Measurements from ENCODE around the gene BEST1.
"Not testable (repeated sequence)": the region's sequence is repeated elsewhere in the genome, so short reads cannot be mapped to it uniquely, and the experiment has no call there.

Gene BEST1

DNA sequence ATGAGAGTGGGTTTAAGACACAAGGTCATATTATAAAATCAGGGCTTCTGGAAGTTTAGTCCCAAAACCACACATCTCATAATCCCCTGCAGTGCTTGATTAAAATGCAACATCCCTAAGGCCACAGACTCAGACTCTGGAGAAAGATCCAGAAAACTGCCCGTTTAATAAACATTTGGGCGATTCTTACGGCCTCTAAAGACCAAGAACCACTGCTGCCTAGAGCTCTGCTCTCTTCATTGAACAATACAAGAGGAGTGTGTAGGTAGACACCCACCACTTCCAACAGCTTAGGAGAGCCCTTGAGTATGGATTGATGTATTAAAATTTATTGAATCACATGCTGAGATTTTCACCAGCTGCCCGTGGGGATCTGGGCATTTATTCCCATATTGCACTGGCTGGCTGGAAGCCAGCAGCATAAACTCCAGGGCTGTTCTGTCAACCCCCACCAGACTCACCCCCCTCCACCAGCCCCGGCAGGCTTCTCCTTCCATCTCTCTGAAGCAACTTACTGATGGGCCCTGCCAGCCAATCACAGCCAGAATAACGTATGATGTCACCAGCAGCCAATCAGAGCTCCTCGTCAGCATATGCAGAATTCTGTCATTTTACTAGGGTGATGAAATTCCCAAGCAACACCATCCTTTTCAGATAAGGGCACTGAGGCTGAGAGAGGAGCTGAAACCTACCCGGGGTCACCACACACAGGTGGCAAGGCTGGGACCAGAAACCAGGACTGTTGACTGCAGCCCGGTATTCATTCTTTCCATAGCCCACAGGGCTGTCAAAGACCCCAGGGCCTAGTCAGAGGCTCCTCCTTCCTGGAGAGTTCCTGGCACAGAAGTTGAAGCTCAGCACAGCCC is 749 bp upstream of the BEST1 start:
- DNase-seq = peak; percentile 78

DNA sequence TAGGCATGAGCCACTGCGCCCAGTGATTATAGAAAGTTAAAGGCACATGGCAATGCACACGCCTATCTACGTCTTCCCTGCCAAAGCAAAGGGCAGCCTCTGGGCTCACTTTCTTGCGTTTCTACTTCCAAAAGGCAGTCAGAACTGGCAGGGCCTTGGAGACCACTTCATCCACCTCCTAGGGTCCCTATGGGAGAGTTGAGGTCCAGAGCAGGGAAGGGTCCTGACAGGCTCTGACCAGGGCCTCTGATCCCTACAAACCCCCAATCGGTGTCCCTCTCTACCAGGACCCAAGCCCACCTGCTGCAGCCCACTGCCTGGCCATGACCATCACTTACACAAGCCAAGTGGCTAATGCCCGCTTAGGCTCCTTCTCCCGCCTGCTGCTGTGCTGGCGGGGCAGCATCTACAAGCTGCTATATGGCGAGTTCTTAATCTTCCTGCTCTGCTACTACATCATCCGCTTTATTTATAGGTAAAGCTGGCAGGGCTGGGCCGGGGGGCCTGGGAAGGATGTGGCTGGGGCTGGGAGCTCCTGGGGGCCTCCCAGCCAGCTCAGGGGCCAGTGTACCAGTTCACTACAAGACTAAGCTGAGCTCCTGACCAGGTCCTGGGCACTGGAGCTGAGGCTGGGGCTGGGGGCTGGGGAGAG is 1.5 kb downstream of the BEST1 start:
- no peak for DNase-seq

DNA sequence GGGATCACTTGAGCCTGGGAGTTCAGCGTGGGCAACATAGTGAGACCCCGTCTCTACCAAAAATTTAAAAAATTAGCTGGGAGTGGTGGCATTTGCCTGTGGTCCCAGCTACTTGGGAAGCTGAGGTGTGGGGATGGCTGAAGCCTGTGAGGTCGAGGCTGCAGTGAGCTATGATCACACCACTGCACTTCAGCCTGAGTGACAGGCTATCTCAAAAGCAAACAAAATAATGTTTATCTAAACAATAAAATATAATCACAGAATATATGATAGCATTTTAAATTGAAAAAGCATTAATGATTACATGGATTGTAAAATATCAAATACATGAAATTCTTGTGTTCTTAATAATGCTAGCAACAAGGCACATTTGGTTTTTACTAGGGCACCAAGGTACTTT is 2.7 kb downstream of the BEST1 start:
- no peak for DNase-seq

DNA sequence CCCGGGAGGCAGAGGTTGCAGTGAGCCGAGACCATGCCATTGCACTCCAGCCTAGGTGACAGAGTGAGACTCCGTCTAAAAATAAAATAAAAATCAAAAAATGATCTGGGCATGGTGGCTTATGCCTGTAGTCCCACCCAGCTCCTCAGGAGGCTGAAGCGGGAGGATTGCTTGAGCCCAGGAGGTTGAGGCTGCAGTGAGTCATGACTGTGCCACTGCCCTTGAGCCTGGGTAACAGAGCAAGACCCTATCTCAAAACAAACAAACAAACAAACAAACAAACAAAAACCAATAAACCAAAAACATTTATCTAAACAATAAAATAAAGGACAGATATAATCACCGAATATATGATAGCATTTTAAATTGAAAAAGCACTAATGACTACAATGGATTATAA is 3.5 kb downstream of the BEST1 start:
- DNase-seq = not testable (repeated sequence)

DNA sequence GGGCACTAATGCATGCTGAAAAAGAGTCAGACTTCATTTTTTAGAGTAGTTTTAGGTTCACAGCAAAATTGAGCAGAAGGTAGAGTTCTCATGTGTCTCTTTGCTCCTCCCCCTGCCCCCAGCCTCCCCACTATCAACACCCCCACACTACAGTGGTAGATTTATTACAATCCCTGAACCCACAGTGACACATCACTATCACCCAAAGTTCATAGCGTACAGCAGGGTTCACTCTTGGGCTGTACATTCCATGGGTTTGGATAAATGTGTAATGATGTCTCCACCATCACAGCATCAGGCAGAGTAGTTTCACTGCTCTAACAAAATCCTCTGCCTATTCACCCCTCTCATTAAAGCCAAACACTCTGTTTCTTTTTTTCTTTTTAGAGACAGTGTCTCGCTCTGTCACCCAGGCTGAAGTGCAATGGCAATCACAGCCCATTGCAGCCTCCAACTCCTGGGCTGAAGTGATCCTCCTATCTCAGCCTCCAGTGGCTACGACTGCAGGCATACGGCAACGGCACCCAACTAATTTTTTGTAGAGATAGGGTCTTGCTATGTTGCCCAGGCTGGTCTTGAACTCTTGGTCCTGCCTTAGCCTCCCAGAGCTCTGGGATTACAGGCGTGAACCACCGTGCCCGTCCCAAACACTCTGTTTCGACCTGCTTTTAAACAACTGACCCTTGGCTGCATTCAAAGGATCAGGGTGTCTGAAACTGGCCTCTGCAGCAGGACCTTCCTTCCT is 4.1 kb downstream of the BEST1 start:
- no peak for DNase-seq

DNA sequence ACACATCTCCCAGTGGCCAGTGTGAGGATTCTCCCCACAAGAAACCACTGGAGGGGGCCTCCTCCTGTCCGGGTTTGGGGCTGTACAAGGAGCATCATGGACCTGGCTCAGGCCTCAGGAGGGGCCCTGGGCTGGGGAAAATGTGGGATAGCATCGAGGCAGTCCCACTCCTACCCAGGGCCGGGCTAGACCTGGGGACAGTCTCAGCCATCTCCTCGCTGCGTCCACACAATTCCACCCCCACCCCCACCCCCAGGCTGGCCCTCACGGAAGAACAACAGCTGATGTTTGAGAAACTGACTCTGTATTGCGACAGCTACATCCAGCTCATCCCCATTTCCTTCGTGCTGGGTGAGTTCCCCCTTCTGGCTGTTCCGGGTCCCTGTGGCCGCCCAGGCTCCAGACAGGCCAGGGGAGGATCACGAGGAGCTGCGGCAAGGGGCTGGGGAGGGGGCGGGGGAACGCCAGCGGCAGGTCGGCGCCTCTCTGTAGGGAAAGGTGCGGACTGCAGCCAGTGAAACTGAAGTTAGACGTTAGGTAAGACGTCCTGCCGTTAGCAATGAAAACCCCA is 4.8 kb downstream of the BEST1 start:
- no peak for DNase-seq

DNA sequence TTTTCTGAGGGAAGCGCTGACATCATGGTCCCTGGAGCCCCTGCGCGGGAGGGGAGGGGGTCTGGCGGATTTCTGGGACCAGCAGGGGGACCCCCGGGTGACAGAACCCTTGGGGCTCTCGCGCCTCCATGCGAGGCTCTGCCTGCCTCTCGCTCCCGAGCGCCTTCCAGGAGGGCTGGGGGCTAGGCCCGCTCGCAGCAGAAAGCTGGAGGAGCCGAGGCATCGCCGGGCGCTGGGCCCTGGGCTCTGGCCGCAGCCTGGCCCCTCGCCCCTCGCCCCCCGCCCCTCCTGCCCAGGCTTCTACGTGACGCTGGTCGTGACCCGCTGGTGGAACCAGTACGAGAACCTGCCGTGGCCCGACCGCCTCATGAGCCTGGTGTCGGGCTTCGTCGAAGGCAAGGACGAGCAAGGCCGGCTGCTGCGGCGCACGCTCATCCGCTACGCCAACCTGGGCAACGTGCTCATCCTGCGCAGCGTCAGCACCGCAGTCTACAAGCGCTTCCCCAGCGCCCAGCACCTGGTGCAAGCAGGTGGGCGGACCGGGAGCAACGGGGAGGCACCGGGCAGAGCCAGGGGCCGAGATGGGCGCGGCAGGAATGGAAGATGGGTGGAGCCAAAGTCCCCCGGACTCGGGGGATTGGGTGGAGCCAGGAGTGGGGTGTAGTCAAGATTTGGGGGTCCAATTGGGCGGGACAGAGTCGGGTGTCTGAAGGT is 5.4 kb downstream of the BEST1 start:
- no peak for DNase-seq

DNA sequence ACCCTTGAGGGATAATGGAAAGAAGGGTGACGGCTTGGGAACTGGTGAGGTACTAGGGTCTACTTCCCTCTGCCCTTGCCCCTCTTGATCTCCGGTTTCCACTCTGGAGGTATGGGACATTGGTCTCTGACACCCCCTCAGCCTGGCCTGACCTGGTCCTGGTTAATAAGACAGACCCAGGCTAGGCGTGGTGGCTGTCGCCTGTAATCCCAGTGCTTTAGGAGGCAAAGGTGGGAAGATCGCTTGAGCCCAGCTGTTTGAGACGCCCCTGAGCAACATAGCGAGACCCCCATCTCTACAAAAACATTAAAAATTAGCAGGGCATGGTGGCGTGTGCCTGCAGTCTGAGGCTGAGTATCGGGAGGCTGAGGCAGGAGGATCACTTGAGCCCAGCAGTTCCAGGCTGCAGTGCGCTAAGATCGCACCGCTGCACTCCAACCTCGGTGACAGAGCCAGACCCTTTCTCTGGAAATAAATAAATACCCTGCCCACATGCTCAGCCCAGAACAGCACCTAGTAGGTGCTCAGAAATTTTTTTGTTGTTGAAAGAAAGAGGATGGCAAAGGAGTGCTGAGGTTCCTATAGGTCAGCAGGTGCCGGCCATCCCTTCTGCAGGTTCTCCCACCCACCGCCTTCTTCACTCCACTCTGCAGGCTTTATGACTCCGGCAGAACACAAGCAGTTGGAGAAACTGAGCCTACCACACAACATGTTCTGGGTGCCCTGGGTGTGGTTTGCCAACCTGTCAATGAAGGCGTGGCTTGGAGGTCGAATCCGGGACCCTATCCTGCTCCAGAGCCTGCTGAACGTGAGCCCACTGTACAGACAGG is 6.3 kb downstream of the BEST1 start:
- no peak for DNase-seq

DNA sequence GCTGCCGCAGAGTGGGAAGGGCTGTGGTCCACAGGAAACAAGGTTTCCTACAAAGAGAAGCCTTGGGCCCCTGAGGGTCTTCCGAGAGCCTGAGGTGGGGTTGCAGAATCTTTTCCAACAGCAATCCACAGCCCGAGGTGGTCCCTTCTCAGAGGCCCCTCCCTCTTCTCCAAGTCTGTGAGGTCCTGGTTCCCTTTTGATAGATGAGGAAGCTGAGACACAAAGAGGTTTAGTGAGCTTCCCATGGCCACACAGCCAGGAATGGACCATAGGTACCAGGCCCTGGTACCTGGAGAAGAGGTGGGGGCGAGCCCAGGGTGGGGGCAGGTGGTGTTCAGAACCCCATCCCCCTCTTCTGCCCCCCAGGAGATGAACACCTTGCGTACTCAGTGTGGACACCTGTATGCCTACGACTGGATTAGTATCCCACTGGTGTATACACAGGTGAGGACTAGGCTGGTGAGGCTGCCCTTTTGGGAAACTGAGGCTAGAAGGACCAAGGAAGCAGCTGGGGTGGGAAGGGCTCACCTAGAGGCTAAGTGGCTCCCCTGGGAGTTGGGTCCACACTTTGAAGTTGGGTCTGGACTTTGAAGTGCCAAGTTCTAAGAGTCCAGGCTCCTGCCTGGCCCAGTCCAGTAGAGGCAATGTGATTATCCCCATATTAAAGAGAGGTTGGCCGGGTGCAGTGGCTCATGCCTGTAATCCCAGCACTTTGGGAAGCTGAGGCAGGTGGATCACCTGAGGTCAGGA is 7.0 kb downstream of the BEST1 start:
- DNase-seq = no peak

DNA sequence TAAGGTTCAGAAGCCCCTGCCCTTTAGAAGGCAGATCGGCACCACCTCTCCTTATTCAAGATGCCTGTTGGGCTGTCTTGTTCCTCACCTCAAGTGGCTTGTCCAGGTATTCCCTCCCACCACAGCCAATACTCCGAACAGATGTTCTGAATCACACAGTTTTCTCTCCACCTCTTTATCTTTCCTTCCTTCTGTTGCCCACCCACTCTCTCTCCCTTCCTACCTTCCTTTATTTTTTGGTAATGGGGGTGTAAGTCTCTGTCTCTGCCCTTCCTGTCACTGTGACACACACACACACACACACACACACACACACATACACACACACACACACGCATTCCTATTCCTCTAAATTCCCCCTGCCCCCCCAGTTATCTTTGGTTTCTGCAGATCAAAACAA is 8.4 kb downstream of the BEST1 start:
- no peak for DNase-seq

DNA sequence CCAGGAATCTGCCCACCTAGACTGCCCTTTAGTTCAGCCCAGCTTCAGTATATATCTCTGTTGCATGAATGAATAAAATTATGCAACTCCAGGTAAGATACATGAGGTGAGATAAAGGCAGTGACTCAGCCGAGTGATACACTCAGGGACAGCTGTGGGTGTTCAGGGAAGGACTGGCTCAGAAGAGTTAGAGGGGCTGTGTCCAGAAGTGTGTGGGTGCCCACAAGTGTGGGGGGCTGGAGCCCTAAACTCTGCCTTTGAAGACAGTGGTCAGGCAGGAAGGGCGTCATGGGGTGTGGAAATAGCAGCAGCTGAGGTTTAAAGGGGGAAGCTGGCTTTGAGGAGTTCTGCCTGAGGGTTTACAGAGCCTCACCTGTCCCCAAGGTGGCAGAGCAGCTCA is 9.0 kb downstream of the BEST1 start:
- DNase-seq = no peak

DNA sequence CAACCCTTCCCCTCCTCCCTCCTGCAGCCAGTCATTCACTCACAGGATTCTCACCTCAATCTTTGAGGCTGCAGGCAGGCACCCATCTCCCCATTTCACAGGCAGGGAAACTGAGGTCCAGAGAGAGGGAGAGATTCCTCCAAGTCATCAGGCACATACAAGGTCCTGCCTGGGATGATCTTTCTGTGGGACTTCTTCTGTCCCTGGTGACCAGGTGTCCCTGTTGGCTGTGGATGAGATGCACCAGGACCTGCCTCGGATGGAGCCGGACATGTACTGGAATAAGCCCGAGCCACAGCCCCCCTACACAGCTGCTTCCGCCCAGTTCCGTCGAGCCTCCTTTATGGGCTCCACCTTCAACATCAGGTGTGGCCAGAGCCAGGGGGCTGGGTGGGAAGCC is 9.5 kb downstream of the BEST1 start:
- DNase-seq = no peak

DNA sequence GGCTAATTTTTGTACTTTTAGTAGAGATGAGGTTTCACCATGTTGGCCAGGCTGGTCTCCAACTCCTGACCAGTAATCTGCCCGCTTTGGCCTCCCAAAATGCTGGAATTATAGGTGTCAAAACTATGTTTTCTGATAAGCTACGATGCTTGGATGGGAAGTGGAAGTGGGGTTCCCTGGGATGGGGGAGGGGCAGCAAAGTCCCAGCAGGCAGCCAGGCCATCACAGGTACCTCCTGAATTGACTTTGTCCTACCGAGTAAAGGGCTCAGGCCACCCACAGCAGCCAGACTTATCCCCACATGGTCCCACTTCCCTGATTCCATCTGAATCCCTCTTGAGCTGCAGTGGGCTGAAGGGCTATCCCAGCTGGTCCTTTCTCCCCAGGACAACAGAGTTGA is 10.4 kb downstream of the BEST1 start:
- DNase-seq = no peak

DNA sequence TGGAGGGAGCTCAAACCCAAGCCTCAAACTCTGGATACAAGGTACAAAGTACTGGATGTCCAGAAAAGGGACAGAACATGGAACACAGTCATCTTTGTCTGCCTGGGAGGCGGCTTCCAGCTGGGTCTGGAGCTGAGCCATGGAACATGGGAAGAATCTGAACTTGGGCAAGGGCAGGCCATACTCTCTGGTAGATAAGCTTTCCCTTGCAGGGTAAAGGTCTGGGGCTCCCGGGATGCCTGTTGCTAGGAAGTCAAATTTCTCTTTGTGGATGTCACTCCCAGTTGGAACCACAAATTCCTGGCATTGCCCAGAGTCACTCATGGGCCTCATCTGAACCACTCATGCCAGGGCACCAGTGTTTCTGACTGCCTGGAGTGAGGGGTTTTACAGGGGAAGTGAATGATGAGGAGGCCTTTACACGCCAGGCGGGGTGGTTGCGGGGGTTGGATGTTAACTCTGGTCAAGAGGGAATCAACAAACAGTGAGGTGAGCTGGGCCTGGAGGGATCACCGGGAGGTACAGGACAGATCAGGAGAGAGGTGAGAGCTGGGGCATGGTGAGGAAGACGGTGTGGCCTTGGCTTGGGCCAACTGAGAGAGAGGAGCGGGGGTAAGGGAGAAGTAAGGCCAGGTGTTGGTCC is 11.5 kb downstream of the BEST1 start:
- DNase-seq = no peak

DNA sequence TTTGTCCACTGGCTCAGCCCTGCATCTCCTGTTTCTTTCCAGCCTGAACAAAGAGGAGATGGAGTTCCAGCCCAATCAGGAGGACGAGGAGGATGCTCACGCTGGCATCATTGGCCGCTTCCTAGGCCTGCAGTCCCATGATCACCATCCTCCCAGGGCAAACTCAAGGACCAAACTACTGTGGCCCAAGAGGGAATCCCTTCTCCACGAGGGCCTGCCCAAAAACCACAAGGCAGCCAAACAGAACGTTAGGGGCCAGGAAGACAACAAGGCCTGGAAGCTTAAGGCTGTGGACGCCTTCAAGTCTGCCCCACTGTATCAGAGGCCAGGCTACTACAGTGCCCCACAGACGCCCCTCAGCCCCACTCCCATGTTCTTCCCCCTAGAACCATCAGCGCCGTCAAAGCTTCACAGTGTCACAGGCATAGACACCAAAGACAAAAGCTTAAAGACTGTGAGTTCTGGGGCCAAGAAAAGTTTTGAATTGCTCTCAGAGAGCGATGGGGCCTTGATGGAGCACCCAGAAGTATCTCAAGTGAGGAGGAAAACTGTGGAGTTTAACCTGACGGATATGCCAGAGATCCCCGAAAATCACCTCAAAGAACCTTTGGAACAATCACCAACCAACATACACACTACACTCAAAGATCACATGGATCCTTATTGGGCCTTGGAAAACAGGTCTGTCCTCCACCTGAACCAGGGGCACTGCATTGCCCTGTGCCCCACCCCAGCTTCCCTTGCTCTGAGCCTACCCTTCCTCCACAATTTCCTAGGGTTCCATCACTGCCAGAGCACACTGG is 12.3 kb downstream of the BEST1 start:
- DNase-seq = no peak

DNA sequence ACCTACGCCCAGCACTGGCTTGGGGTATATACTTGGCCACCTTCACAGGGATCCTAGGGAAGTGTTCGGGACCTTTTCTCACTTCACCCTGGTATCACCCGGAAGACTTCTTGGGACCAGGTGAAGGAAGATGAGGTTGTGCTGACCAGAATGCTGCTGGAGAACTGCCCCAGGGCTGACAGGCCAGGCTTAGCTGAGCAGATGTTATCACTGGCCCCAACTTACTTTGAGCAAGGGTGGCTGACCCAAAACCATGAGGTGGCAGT is 12.8 kb downstream of the BEST1 start:
- DNase-seq = no peak

DNA sequence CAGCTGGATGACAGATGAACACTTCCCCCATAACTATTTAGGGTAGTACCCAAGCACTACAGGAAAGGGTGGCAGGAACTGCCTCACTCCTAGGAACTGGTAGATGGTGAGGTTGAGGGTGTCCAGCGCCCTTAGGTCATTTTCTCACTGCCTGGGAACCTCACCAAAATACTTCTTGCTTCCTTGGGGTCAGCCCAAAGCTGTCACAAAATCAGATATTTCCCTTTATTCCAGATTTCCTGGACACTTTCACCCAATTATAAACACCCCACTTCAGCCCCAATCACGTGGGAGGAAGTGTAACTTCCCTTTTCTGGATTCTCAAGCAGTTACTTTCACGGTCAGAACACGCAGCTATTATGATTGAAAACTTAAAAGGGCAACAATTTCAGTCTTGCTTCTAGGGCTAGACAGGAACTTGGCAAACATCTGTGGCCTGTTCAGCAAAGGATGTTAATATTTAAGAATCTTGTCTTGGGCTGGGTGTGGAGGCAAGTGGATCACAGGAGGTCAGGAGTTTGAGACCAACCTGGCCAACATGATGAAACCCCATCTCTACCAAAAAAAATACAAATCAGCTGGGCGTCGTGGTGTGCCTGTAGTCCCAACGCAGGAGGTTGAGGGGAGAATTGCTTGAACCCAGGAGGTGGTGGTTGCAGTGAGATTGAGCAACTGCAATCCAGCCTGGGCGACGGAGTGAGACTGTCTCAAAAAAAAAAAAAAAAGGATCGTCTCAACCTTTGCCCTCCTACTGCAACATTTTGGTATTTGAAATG is 13.3 kb downstream of the BEST1 start:
- no peak for DNase-seq

DNA sequence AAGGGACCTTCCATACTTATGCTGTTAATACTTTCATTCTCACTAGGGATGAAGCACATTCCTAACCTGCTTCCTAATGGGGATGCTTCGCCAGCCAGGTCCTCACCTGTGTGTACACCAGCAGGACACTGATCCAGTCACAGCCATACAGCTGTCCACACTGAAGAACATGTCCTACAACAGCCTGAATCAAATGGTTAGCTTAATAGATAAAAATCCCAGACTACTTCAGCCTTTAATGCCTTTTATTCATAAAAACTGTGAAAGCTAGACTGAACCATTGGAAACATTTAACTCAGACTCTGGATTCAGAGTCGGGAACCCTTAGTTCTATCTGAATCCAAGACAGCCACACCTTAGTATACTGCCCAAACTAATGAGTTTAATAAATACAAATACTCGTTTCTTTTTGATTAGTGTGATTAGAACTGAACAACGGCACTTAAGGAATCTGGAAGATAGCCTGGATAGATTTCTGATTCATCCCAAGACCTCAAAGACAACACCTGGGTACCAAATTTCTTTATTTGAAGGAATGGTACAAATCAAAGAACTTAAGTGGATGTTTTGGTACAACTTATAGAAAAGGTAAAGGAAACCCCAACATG is 14.0 kb downstream of the BEST1 start:
- no peak for DNase-seq

Measured in NCI-H1436 treated with DMSO at 0.1 percent for 48 hours (cell line).